Panc1 (cell line): ENCODE results near the gene FARP1.

Experiments used
- POLR2AphosphoS5 ChIP-seq: IDR thresholded peaks from 2 replicates; pipeline ENCODE4 v1.6.1; 2012; ENCODE audit warnings: mild to moderate bottlenecking, low read depth, low read length, moderate library complexity
- SIN3A ChIP-seq: IDR thresholded peaks from 2 replicates; pipeline ENCODE4 v1.6.1; 2012; ENCODE audit warnings: low read depth, mild to moderate bottlenecking, low read length, moderate library complexity, borderline replicate concordance; ENCODE audit not compliant: insufficient read depth
- TF ChIP-seq, protein P1 (sequence below), 2 experiments: IDR thresholded peaks; 2 replicates each; pipeline ENCODE4 v1.6.1; 2011 to 2012; ENCODE audit warnings: low read depth in 2 of 2, control low read depth in 1 of 2, low read length in 1 of 2, mild to moderate bottlenecking in 1 of 2, moderate library complexity in 1 of 2; ENCODE audit not compliant: insufficient read depth in 1 of 2

DNA sequence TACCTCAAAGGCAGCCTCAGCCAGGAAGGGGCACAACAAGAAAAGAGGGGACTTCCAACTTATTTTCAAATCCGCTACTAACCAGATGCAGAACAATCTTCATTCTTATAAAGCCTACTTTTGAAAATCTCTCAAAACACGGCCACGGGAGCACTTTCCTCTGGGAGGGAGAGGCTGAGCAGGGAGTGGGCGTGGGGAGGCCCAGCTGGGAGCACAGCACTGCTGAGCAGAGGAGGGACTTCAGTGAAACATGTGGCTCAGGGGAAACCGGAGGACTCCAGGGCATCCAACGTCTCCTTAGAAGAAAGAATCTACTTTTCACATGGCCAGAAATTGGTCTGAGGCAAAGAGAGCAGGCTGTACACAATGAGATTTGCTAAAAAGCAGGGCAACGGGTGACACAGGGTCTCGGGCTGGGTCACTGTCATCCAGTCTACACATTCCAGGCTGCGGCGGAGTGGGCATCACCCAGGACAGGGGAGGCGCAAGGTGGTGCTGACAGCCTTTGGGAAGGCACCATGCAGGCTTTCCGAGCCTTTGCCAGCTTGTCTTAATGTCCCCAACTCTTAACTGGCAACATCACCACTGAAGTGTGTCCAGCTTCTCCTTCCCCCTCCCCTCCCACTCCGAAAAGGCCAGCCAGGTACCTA is 317.0 kb downstream of the FARP1 start:
- TF ChIP-seq SIN3A = no peak
- no peak for TF ChIP-seq POLR2AphosphoS5
- TF ChIP-seq, protein P1, sequence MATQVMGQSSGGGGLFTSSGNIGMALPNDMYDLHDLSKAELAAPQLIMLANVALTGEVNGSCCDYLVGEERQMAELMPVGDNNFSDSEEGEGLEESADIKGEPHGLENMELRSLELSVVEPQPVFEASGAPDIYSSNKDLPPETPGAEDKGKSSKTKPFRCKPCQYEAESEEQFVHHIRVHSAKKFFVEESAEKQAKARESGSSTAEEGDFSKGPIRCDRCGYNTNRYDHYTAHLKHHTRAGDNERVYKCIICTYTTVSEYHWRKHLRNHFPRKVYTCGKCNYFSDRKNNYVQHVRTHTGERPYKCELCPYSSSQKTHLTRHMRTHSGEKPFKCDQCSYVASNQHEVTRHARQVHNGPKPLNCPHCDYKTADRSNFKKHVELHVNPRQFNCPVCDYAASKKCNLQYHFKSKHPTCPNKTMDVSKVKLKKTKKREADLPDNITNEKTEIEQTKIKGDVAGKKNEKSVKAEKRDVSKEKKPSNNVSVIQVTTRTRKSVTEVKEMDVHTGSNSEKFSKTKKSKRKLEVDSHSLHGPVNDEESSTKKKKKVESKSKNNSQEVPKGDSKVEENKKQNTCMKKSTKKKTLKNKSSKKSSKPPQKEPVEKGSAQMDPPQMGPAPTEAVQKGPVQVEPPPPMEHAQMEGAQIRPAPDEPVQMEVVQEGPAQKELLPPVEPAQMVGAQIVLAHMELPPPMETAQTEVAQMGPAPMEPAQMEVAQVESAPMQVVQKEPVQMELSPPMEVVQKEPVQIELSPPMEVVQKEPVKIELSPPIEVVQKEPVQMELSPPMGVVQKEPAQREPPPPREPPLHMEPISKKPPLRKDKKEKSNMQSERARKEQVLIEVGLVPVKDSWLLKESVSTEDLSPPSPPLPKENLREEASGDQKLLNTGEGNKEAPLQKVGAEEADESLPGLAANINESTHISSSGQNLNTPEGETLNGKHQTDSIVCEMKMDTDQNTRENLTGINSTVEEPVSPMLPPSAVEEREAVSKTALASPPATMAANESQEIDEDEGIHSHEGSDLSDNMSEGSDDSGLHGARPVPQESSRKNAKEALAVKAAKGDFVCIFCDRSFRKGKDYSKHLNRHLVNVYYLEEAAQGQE (IDR thresholded peaks at IDR 0.05; ENCODE audit: insufficient read depth in 1 of 2, low read depth in 2 of 2, low read length in 1 of 2) = no peak
